IMR-90 (cell line): ENCODE results near the gene GRM4. TPM values are rescaled to one million over a fixed set of nuclear protein-coding genes. Genes with fewer than 3 reads are reported as not detected.

ENCODE experiments used
- ATAC-seq: fragments of 200-7000 bp; cut with Tn5 transposase; 2 replicates; pipeline ENCODE4 v1.9.1; 2020; ENCODE audit warnings: low read depth, mild to moderate bottlenecking, moderate library complexity
- BruUV-seq: library from RNA; stranded (reverse); fragments of 400-500 nt; replicated peaks from 2 replicates; lab custom pipeline; 2021; lab: Mats Ljungman, UMichigan
- CTCF ChIA-PET: fragments of 300-600 bp; formaldehyde crosslinking; extraction: SDS; loops from one replicate; lab custom pipeline; 2021; ENCODE audit warnings: antibody characterized with exemption; lab: Yijun Ruan, JAX
- POLR2A ChIA-PET: fragments of 300-600 bp; sonication (Branson Sonifier 250); formaldehyde crosslinking; loops from one replicate; lab custom pipeline; 2022; ENCODE audit warnings: antibody characterized with exemption; ENCODE audit not compliant: unreplicated experiment; lab: Charles Lee
- DNase-seq: peaks from one replicate; pipeline ENCODE4 v3.0.0; 2013
- H2AFZ ChIP-seq: replicated peaks from 2 replicates; pipeline ENCODE3; 2013; ENCODE audit warnings: low read length, mild to moderate bottlenecking; ENCODE audit not compliant: poor library complexity
- H2AK5ac ChIP-seq: 2 replicates; pipeline ENCODE4 v1.6.1; 2013; ENCODE audit warnings: low read depth, low read length, inconsistent platforms
- H2AK9ac ChIP-seq: replicated peaks from 2 replicates; pipeline ENCODE3; 2013; ENCODE audit warnings: mild to moderate bottlenecking, low read depth, low read length, moderate library complexity; ENCODE audit not compliant: poor library complexity
- H2BK120ac ChIP-seq: 2 replicates; pipeline ENCODE4 v1.6.1; 2013; ENCODE audit warnings: low read depth, low read length, inconsistent platforms
- H2BK15ac ChIP-seq: 3 replicates; pipeline ENCODE4 v1.6.1; 2013; ENCODE audit warnings: low read depth, low read length, inconsistent platforms
- H2BK20ac ChIP-seq: 2 replicates; pipeline ENCODE4 v1.6.1; 2013; ENCODE audit warnings: low read depth, mild to moderate bottlenecking, inconsistent platforms, low read length, moderate library complexity
- H2BK5ac ChIP-seq: 2 replicates; pipeline ENCODE4 v1.6.1; 2013; ENCODE audit warnings: mild to moderate bottlenecking, low read depth, low read length, inconsistent platforms; ENCODE audit not compliant: poor library complexity, severe bottlenecking
- H3K14ac ChIP-seq: replicated peaks from 2 replicates; pipeline ENCODE4 v1.6.1; 2013; ENCODE audit warnings: low read depth, low read length, inconsistent platforms
- H3K18ac ChIP-seq: 2 replicates; pipeline ENCODE4 v1.6.1; 2013; ENCODE audit warnings: low read depth, low read length, control low read depth
- H3K23ac ChIP-seq: 2 replicates; pipeline ENCODE4 v1.6.1; 2013; ENCODE audit warnings: low read depth, low read length, inconsistent platforms
- H3K27ac ChIP-seq: 2 replicates; pipeline ENCODE4 v1.5.1; 2013; ENCODE audit warnings: mild to moderate bottlenecking, control low read depth, low read length; ENCODE audit not compliant: insufficient read depth
- H3K27me3 ChIP-seq: 2 replicates; pipeline ENCODE4 v1.6.1; 2013; ENCODE audit warnings: low read length; ENCODE audit not compliant: control insufficient read depth, insufficient read depth
- H3K36me3 ChIP-seq: 2 replicates; pipeline ENCODE4 v1.6.1; 2013; ENCODE audit warnings: low read length, mixed read lengths; ENCODE audit not compliant: control insufficient read depth, insufficient read depth
- H3K4ac ChIP-seq: 2 replicates; pipeline ENCODE4 v1.6.1; 2013; ENCODE audit warnings: low read depth, low read length, inconsistent platforms
- H3K4me1 ChIP-seq: 2 replicates; pipeline ENCODE4 v1.6.1; 2013; ENCODE audit warnings: low read length, mixed read lengths; ENCODE audit not compliant: control insufficient read depth, insufficient read depth
- H3K4me2 ChIP-seq: 2 replicates; pipeline ENCODE4 v1.6.1; 2013; ENCODE audit warnings: low read depth, mild to moderate bottlenecking, control low read depth, low read length, moderate library complexity
- H3K4me3 ChIP-seq: 2 replicates; pipeline ENCODE4 v1.5.1; 2013; ENCODE audit warnings: low read depth, mild to moderate bottlenecking, control low read depth, low read length, moderate library complexity; ENCODE audit not compliant: insufficient read depth
- H3K56ac ChIP-seq: 2 replicates; pipeline ENCODE4 v1.6.1; 2013; ENCODE audit warnings: low read length, inconsistent platforms; ENCODE audit not compliant: insufficient read depth; ENCODE audit errors: extremely low read depth
- H3K79me1 ChIP-seq, 2 experiments: 2 replicates each; pipeline ENCODE4 v1.6.1; 2013; ENCODE audit warnings: low read length in 2 of 2, inconsistent platforms in 1 of 2, low read depth in 1 of 2
- H3K9ac ChIP-seq: 2 replicates; pipeline ENCODE4 v1.6.1; 2013; ENCODE audit warnings: low read depth, low read length, control low read depth
- H3K9me1 ChIP-seq: 2 replicates; pipeline ENCODE4 v1.6.1; 2013; ENCODE audit warnings: low read length, inconsistent platforms; ENCODE audit not compliant: insufficient read depth
- H3K9me3 ChIP-seq: 2 replicates; pipeline ENCODE4 v1.6.1; 2013; ENCODE audit warnings: low read length; ENCODE audit not compliant: control insufficient read depth, insufficient read depth
- H4K20me1 ChIP-seq: 2 replicates; pipeline ENCODE4 v1.6.1; 2013; ENCODE audit warnings: low read length, inconsistent platforms; ENCODE audit not compliant: insufficient read depth
- H4K5ac ChIP-seq: 2 replicates; pipeline ENCODE4 v1.6.1; 2013; ENCODE audit warnings: mild to moderate bottlenecking, low read depth, low read length, control low read depth
- H4K8ac ChIP-seq, 2 experiments: 2 replicates each; pipeline ENCODE4 v1.6.1; 2013; ENCODE audit warnings: low read depth in 2 of 2, low read length in 2 of 2, control low read depth in 1 of 2, inconsistent platforms in 1 of 2
- H4K91ac ChIP-seq: 2 replicates; pipeline ENCODE4 v1.6.1; 2013; ENCODE audit warnings: low read depth, low read length, inconsistent platforms; ENCODE audit not compliant: insufficient read depth
- BHLHE40 ChIP-seq: fragments of 150-350 bp; IDR thresholded peaks from 2 replicates; pipeline ENCODE4 v1.6.1; 2016; ENCODE audit warnings: mild to moderate bottlenecking, low read depth, low read length
- CEBPB ChIP-seq: IDR thresholded peaks from 2 replicates; pipeline ENCODE4 v1.6.1; 2012; ENCODE audit warnings: low read depth, low read length, improper control_type of control experiment
- CTCF ChIP-seq: conservative IDR thresholded peaks from 2 replicates; pipeline ENCODE4 v1.5.1; 2012; ENCODE audit warnings: mild to moderate bottlenecking, low read depth, low read length, improper control_type of control experiment
- MAFK ChIP-seq: IDR thresholded peaks from 2 replicates; pipeline ENCODE4 v1.6.1; 2012; ENCODE audit warnings: low read depth, low read length, improper control_type of control experiment
- MAZ ChIP-seq: IDR thresholded peaks from 2 replicates; pipeline ENCODE4 v1.6.1; 2012; ENCODE audit warnings: low read depth, mild to moderate bottlenecking, low read length, improper control_type of control experiment, moderate library complexity, borderline replicate concordance
- MXI1 ChIP-seq: IDR thresholded peaks from 2 replicates; pipeline ENCODE4 v1.6.1; 2012; ENCODE audit warnings: low read depth, mild to moderate bottlenecking, low read length, moderate library complexity, borderline replicate concordance
- RCOR1 ChIP-seq: IDR thresholded peaks from 2 replicates; pipeline ENCODE4 v1.6.1; 2012; ENCODE audit warnings: mild to moderate bottlenecking, low read length, improper control_type of control experiment; ENCODE audit not compliant: insufficient replicate concordance
- SMC3 ChIP-seq: fragments of 150-350 bp; IDR thresholded peaks from 2 replicates; pipeline ENCODE4 v1.6.1; 2016; ENCODE audit warnings: low read depth, mild to moderate bottlenecking, antibody characterized with exemption, low read length, moderate library complexity
- WGBS, 2 experiments: methylation state at CpG; one replicate each; pipeline versions ENCODE4 v1.1.5 to v1.1.7; 2013; ENCODE audit warnings: missing lambda C conversion rate in 2 of 2; ENCODE audit not compliant: insufficient read length in 1 of 2; ENCODE audit errors: extremely low coverage in 2 of 2; 5-methylcytosine and 5-hydroxymethylcytosine counted together
- dilution Hi-C: fragments of 300-500 bp; cut with HindIII; formaldehyde crosslinking; loops from one replicate; pipeline ENCODE4 v1.14.3; 2018; ENCODE audit warnings: low sequenced_read_pairs; ENCODE audit not compliant: unreplicated experiment
- in situ Hi-C: fragments of 300-500 bp; cut with MboI; formaldehyde crosslinking; loops from 3 replicates; pipeline ENCODE4 v1.14.3; 2019; ENCODE audit warnings: low sequenced_read_pairs, inconsistent platforms, mixed read lengths
- intact Hi-C: fragments of 100-400 bp; cut with micrococcal nuclease; formaldehyde crosslinking; loops from 2 replicates; pipeline ENCODE4 v1.10.0; 2022
- polyA plus RNA-seq, 3 experiments: library from polyadenylated mRNA; depleted of rRNA; stranded (reverse); fragments of >200 nt; gene quantifications; 2 replicates each; pipeline ENCODE4 v1.2.3, GENCODE V29; 2012; ENCODE audit warnings: low replicate concordance in 1 of 3
- total RNA-seq: library from RNA; depleted of rRNA; stranded (reverse); fragments of >200 nt; gene quantifications from 2 replicates; pipeline ENCODE4 v1.2.3, GENCODE V29; 2012

Gene GRM4
- total and polyA plus RNA-seq, 2 of the 4 experiments (the other 2 are of a cell fraction) = 0.02 TPM; not detected in 1

GRCh38 chr6:34065466-34066217, 80.2 kb downstream of the GRM4 start:
- Histone ChIP-seq H2AK5ac (no peak overlapping the region), H3K4ac (no peak overlapping the region), H3K56ac (no peak overlapping the region), H3K4me3 (no peak overlapping the region), H2BK5ac (no peak overlapping the region), H3K36me3 (no peaks in the 10 kb centered on the region), H4K8ac (no peak overlapping the region), H3K9ac (no peak overlapping the region), H3K27me3 (peaks cover 60% of the 10 kb centered on the region), H3K4me1 (no peaks in the 10 kb centered on the region), H4K5ac (no peak overlapping the region), H2BK15ac (no peak overlapping the region), H3K23ac (no peak overlapping the region), H3K18ac (no peak overlapping the region), H3K79me1 (no peaks in the 10 kb centered on the region), H3K14ac (no peak overlapping the region), H2AK9ac (no peak overlapping the region), H2BK120ac (no peak overlapping the region), H3K9me1 (no peaks in the 10 kb centered on the region), H2AFZ (no peak overlapping the region), H3K4me2 (no peak overlapping the region), H4K20me1 (no peaks in the 10 kb centered on the region; the same call in 1 of the 2 replicates), H2BK20ac (no peak overlapping the region), H3K27ac (no peak overlapping the region), H3K9me3 (no peaks in the 10 kb centered on the region), H4K91ac (no peak overlapping the region)
- no TSS peak for BruUV-seq
- no peak for DNase-seq
- CTCF ChIA-PET = no interaction called here
- POLR2A ChIA-PET = no interaction called here
- intact Hi-C loops (loop anchor here (10.0 kb wide), 1 partner anchor 539 kb away; no protein-coding TSS in a partner anchor), dilution Hi-C loops (no loop called here), in situ Hi-C loops (no loop called here)
- no peak for ATAC-seq
- TF ChIP-seq SMC3 (no peak), MAZ (no peak), CEBPB (no peak), MAFK (no peak), CTCF (no peak), MXI1 (no peak), BHLHE40 (no peak), RCOR1 (no peak)
- WGBS, 2 experiments = 35% methylated on average over 17 of the region's 24 CpGs; no CpG with 5 or more reads in 1 of the 2 experiments
